NCI-H510A (cell line): ENCODE data around the gene SP110.

ENCODE experiments used
- DNase-seq: peaks from one replicate; lab custom pipeline; 2025; lab: John Stamatoyannopoulos, UW

SP110 gene

DNA sequence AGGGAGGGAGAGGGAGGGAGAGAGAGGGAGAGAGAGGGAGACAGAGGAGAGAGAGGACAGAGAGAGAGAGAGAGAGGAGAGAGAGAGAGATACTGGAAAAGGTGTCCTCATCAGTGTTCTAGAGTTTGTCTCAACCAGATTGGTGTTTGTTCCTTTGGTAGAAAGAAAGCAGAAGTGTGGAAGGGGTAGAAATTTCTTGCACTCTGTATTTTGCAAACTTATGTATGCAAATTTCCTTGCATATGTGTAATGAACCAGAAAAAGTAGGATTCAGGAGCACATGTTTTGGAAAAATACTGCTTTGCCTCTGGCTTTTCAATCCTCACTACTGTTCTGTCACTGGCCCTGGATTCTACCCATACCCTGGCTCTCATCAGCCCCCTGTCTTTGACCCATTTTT lies 4.7 kb upstream of the SP110 start:
- DNase-seq: no peak

DNA sequence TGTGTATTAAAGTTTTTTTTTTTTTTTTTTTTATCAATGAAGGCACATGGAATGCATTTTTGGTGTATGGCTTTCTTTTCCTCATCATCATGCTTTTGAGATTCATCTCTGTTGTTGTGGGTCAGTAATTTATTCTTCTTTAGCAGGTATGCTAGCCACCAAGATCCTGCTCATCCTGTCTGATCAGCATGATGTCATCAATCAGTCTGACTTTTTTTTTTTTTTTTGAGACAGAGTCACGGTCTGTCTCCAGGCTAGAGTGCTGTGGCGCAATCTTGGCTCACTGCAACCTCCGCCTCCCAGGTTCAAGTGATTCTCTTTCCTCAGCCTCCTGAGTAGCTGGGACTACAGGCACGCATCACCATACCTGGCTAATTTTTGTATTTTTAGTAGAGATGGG lies 3.0 kb upstream of the SP110 start:
- peak; percentile 23 for DNase-seq

- DNase-seq: no peak
Observed at GRCh38 chr2:230221493-230221892, 1.7 kb upstream of the SP110 start.

GRCh38 chr2:230220347-230220969 lies 674 bp upstream of the SP110 start:
- DNase-seq: no peak

DNA sequence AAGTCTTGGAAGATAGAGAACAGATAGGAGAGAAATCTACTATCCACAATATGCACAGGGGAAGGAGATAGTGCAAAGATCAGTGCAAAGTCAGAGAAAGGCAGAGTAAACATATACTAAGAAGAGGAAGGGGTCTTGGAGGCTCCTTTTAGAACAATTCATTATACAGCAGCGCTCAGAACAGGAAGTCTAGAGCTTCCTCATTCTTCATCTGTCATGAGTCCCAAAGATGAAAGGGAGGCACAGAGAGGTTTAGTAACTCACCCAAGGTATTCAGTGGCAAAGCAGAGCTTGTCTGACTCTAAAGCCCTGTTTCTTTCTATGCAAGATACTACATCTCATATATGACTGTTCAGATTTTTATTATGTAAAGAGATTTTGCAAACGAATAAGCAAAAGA lies 1.4 kb downstream of the SP110 start:
- no peak for DNase-seq

GRCh38 chr2:230217424-230217823 lies 2.4 kb downstream of the SP110 start:
- no peak for DNase-seq

- no peak for DNase-seq
Observed at GRCh38 chr2:230216489-230216888, 3.3 kb downstream of the SP110 start.

GRCh38 chr2:230209422-230210051 lies 10.2 kb downstream of the SP110 start:
- DNase-seq: no peak

DNA sequence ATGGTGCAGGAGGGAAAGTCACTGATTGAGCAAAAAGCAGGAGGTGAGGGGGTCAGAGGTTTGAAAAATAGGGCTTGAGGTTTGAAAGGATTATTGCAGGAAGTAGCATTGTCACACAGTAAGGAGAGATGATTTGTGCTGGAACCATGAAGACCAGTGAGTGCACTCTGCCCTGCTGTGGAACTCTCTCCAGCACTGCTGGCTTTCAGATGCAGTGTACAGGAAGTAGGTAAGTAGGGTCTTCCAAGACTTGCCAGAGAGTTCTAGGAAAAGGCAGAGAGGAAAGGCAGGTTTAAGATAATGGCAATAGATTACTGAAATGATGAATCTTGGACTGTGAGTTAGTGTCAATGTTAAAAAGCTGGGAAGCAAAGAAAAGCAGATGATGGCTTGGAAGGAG lies 11.2 kb downstream of the SP110 start:
- no peak for DNase-seq

GRCh38 chr2:230205721-230206120 lies 14.1 kb downstream of the SP110 start:
- DNase-seq: no peak

DNA sequence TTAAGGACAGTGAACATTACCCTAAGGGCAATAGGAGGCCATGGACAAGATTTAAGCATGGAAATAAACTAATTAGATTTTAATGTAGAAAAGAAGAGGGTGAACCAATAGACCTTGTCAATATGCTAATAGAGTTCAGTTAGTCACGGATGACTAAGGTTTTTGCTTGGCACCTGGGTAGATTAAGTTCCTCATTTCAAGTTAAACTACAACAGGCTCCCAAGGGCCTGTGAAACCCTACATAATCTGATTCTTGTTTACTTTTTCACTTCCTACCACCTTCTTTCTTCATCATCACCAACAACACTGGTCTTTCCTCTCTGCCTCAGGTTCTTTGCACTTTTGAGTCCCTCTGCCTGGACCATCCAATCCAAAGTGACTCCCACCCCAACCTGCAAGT lies 14.8 kb downstream of the SP110 start:
- no peak for DNase-seq

DNA sequence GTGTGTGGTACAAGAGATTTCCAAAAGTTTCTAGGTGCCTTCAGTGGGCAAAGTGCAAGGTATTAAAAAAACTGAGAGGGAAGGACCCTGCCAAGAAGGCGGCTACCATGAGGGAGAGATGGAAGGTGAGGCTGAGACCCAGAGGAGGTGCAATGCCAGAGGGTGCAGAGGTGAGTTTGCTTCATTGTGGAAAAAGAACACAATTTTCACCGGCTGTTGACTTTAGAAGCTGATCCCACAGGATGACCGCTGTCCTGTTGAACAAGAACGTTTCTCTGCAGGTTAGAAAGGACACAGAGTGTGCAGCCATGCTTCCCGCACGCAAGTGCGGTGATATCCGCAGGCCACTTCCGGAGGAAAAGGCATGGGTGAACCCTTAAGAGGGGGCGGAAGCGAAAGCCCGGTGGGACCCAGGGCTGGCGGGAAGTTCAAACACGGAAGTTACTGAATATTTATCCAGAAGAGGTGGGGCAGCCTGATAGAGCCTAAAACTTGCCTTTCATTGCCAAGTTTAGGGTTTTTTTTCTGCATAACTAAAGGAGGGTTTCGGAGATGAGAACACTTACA lies 16.6 kb downstream of the SP110 start:
- no peak for DNase-seq

GRCh38 chr2:230202430-230203109 lies 17.2 kb downstream of the SP110 start:
- DNase-seq: no peak

GRCh38 chr2:230184727-230185578 lies 34.8 kb downstream of the SP110 start:
- no peak for DNase-seq

GRCh38 chr2:230181195-230181594 lies 38.6 kb downstream of the SP110 start:
- DNase-seq: no peak

DNA sequence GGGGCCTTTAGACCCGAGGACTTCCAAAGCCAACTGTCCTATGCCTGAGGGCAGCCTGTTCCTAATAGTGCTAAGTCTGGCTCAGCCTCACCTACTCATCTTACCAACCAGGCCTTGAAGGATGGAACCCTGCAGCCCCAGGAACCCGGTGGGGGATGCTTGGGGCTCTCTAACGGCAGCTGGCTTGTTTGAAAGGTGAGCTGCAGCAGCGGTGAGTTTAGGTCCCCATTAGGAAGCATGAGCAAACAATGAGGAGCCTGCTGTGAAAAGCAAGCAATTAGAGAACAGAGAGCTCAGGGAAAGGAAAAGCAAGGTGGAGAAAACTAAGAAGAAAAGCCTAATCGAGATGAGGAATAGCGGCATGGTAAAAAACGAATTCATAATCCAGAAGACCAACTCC lies 39.9 kb downstream of the SP110 start:
- no peak for DNase-seq

DNA sequence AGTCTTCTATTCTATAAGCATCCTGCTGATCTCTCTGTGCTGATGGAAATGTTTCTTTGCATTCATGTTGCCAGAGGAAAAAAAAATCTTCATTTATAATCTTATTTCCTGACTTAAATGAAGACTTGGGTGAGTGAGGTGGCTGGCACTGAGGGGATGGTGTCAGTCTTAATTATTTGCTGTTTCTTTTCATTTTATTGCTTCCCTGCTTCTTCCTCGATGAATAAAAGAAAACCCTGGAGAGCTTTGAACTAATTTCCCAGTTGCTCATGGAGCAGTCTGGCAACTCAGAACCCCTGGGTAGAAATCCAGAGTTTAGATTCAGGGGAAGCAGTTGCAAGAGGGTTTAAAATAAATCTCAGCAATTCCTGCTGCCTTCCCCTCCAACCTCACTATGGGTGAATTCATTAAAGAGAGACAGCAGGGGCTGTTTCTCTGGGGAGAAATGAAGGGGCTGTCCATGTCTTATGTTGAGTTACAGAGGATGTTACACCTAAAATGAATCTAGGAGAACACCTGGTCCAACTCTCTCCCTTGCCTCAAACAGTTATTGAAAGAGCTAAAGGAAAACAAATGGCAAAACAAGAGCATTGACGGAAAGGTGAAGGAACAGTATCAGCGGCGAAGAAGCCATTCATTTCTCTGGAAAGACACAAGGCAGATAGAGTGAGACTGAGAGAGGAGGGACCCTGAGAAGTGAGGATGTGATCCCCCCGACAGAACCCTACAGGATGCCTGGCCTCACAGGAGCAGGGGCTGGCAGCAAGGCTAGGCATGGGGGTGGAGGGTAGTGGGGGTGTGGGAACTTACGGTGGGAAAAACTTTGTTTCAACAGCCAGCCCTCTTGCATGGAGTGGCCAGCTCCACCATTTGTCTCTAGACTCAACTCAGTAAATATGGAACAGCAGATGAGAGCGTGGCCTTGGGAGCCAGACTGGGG lies 41.0 kb downstream of the SP110 start:
- DNase-seq: no peak

GRCh38 chr2:230176996-230177395 lies 42.8 kb downstream of the SP110 start:
- DNase-seq: no peak

- DNase-seq: no peak
Observed at GRCh38 chr2:230174466-230174865, 45.3 kb downstream of the SP110 start.

GRCh38 chr2:230172852-230173251 lies 46.9 kb downstream of the SP110 start:
- DNase-seq: no peak

DNA sequence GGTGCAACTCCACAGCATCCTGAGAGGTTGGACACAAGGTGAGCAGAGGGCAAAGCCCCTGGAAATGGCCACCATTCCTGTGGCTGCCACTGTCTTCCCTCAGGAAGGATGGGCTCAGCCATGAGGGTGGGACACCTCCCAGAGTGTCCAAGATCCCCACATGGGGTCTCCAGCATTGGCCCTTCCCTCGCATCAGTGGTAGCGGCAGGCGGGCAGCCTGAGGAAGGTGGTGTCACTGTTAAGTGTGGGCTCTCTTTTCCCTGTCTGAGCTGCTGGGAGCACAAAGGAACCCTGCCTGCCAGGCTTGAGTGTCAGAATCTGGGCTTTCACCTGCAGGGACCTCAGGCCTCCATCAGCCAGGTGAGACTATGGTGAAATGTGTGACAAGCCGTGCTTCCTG lies 47.6 kb downstream of the SP110 start:
- DNase-seq: no peak
